ENCODE data around the gene TERB1.
"Not testable (repeated sequence)": the region's sequence is repeated elsewhere in the genome, so short reads cannot be mapped to it uniquely, and the experiment has no call there.

The TERB1 gene

DNA sequence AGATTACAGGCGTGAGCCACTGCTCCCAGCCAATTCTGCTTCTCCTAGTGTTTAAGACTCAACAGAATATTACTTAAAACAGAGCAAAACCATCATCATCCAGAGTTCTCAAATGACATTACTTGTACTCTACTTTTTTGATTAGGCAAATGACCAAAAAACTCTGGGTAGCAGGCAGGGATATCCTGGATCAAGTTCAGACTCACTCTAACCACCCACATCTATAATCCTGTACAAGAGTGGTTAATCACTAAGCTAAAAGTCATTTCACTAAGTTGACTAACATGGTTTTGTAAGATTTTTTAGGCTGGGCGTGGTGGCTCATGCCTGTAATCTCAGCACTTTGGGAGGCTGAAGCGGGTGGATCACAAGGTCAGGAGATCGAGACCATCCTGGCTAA, 22.6 kb upstream of the TERB1 start:
- DNase-seq, result no peak

DNA sequence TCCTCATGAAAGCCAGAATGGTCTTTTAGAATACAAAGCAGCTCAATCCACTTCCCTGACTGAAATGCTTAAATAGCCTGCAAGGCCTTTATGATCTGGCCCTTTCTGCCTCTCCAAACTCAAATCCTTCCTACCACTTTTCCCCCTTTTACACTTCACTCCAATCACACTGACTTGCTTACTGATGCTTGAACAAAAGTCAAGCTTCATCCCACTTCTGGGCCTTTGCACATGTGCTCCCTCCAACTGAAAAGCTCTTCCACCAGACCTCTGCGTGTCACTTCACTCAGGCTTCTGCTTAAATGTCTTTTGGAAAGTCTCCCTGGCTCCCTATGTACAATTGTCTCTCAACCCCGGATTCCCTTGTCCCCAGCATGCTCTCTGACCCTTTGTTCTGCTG, 13.3 kb upstream of the TERB1 start:
- DNase-seq, result no peak

DNA sequence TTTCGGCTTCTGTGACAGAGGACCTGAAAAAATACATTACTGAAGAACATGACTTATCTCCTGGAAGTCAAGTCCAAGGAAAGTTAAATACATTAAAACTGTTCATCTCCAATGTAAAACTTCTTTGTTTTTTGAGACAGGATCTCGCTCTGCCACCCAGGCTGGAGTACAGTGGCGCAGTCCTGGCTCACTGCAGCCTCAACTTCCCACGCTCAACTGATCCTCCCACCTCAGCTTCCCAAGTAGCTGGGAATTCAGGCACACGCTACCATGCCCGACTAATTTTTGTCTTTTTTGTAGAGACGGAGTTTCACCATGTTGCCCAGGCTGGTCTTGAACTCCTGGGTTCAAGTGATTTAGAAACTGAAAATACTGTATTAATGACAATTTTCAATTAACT, 9.7 kb upstream of the TERB1 start:
- no peak for DNase-seq

DNA sequence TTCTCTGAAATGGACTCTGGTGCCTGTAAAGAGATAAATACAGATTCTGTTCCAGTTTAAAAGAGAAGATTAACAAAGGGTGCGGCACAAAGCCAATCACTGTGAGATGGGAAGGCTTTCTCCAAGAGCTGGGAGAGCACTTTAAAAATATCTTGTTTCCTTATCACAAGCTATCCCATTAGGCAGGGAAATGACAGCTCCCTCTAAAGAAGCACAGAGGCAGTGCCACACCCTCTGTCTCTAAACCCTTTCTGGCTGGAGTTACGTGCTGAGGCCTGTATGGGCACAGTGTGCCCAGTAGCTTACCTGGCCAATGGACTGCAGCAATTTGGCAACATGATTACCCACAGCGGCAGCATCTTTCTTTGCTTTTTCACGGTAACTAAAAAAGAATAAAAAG, 9.0 kb upstream of the TERB1 start:
- no peak for DNase-seq

DNA sequence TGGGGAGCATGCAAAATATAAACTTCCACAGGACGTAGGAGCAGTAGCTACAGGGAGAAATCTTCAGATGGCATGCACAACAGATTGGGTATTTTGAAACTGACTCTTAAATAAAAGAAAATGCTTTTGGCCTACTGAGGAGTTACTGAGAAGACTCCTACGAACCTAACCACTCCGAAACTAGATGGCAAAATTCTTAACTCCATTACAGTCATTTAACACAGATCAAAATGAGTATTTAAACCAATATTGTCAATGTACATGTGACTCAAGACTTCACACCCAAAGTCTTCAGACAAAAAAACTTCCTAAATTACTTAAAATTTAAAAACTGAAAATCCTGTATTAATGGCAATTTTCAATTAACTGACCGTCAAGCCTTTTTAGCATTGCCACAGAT, 8.4 kb upstream of the TERB1 start:
- no peak for DNase-seq

DNA sequence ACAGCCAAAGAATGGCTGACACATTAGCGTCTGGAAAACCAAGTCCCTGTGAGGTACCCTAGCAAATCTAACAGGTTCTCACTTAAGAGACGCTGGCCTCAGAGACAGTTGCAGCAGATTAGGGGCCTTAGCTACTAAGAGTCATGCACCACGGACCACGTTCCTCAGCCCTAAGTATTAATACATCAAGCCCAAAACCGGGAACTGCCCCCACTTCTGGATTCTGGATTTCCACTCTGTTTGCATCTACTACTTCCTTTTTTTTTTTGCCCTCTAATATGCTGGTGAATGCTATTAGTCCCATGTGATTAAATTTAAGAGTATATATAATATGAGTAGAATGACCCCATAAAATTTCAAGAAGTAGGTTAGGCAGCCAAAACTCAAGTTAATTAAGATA, 775 bp upstream of the TERB1 start:
- no peak for DNase-seq

DNA sequence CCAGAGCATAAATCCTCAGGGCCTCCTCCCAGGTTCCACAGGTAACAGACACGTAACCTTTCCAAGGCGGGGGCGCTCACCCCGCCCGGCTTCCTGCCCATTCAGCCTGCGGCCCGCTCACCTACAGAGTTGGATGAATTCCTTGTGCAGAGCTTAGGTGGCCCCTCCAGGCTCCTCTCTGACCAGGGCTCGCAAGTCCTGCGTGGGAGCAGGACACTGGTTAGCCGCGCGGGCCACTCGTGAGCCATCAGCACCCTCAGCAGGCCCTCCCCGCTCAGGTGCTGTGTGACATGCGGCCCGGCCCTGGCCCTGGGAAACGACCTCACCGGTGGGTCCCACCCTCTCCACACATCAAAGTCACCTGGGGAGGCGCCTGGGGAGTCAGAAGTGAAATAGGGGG, 528 bp downstream of the TERB1 start:
- DNase-seq, result no peak

DNA sequence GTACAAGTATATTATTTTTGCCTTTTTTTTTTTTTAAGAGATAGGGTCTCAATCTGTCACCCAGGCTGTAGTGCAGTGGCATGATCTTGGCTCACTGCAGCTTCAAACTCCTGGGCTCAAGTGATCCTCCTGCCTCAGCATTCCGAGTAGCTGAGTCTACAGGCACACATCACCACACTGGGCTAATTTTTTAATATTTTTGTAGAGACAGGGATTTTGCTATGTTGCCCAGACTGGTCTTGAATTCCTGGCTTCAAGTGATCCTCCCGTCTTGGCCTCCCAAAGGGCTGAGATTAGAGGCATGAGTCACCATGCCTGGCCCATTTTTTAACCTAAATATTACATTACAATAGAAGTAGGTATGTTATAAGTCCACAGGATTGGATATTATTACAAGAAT, 3.2 kb downstream of the TERB1 start:
- DNase-seq, result no peak

DNA sequence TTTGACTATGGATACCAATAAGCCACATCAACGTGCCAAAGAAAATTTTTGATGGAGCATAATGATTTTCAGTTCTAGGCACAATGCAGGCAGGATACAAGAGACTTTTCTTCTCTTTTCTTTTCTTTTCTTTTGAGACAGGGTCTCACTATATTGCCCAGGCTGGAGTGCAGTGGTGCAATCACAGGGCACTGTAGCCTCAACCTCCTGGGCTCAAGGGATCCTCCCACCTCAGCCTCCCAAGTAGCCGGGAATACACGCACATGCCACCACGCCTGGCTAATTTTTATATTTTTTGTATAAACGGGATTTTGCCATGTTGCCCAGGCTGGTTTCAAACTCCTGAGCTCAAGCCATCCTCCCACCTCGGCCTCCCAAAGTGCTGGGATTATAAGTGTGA, 7.4 kb downstream of the TERB1 start:
- DNase-seq, result not testable (repeated sequence)

DNA sequence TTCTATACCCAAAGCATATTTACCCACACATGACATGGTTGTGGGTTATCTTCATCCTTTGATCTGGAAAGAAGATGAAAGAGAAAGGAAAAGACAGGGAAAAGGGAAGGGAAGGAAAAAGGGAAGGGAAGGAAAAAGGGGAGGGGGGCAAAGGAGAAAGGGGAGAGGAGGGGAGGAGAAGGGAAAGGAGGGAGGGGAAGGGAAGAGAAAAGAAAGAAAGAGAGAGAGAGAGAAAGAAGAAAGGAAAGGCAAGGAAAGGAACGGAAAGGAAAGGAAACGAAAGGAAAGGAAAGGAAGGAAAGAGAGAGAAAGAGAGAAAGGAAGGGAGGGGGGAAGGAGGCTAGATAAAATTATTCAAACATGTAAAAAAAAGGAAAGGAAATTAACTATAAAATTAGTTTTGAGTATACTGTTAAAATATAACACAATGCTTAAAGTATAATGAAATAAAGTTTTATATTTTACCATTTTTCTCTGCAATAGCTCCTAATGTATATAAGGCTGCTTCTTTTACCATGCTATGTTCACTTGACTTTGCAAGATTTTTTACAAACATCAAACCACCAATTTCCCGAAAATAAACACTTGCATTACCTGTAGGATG, 11.2 kb downstream of the TERB1 start:
- DNase-seq, result no peak

DNA sequence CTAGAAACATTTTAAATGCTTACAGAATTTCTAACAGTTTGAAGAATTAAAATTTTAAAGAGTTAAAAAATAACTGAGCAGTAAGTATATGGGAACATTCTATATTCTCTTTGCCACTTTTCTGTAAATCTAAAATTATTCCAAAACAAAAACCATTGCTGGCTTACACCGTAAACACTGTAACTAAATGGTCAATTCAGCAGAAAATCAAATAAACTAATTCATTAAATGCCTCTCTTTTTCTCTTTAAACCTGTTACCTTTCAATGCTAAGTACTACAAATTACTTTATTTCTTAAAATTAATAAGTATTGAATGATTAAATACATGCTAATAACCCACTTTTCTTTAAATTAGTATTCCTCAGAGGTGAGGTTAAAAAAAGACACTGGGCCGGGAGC, 14.0 kb downstream of the TERB1 start:
- DNase-seq, result no peak

DNA sequence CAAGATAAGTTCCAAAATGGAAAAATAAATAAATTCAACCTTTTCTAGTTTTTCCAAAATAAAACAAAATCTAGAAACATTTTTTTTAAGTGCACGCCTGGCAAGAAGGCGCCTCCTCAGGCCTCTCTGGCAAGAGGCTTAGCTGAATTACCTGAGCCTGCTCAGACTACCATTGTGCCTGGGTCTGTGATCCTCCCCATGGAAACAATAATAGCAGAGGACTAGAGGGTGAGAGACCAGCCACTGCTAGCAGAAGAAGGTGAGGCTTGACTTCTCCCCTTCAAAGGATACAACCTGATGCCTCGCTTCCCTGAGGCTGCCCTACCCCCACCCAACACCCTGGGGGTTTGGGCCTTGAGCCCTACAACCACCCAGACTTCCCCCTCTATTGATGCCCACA, 14.8 kb downstream of the TERB1 start:
- no peak for DNase-seq

DNA sequence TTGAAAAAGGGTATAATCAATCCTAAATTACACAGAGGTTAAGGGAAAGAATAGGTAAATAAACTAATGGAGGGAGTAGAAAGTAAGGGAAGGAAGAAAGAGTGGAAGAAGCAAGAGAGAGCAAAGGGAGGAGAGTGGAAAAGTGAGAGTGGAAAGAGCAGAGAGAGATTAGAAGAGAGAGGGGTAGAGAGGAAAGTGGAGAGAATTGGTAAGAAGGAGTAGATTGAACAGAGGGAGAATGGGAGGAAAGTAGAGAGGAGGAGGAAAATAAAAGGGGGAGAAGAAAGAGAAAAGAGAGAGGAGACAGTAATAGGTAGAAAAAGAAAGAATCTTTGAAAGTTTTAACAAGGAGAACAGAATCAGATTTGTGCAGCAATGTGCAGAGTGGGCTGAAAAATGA, 24.9 kb downstream of the TERB1 start:
- DNase-seq, result no peak

DNA sequence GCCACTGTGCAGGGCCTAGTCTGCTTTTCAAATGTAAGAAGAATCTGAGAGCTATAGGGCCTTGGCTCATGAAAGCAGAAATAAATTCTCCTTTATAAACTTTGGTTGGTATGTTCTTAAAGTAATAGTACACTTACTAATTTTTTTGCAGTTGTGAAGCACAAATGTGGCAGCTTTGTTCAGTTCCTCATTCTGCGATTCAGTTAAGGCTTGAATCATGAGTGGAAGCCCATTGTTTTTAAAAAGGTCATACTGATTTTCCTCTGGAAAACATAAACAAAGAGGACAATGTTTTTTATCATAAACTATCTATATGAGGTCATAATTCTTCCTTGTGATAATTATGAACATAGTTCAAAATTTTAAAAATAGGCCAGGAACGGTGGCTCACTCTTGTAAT, 26.4 kb downstream of the TERB1 start:
- no peak for DNase-seq

DNA sequence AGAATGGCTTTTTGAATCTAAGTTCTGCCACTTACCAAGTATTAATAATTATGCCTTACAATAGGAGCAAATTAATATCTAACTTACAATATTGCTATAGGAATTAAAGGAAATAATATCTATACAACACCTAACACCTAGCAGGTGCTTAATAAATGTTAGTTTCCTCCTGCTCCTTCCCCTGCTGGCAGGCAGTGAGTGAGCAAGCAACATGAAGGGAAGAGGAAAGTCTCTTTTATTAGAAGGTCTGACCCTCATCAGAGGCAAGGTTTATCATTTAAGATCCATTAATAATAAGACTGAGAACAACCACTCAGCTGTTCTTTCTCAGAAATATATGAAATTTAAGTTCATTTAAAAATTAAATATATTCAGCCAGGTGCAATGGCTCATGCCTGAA, 43.3 kb downstream of the TERB1 start:
- DNase-seq, result no peak

DNA sequence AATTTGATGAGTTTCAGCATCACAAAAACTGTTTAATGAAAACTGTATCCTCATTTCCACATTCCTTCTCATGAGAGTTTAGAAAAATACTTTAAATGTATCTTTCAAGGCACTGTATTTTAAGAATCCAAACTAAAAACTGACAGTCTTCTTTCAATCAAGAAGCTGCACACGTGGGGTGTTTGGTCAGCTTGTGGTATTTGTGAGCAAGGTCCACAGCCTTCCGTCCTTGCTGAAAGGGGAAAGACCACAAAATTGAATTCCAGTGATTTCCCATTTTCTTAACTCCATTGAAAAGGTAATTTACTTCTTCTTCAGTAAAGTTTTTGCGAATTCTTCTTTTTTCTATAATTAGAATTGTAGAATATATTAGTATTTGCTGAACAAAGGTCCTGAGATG, 46.6 kb downstream of the TERB1 start:
- no peak for DNase-seq

DNA sequence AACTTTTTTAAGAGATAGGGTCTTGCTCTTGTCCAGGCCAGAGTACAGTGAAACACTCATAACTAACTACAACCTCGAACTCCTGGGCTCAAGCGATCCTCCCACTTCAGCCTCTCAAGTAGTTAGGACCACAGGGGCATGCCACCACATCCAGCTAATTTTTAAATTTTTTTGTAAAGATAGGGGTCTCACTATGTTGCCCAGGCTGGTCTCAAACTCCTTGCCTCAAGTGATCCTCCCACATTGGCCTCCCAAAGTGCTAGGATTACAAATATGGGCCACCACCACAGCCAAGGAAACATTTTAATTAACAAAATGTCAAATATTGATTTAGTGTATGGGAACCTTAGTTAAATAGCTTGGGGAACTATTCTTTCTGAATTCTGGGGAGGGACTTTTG, 47.2 kb downstream of the TERB1 start:
- no peak for DNase-seq

DNA sequence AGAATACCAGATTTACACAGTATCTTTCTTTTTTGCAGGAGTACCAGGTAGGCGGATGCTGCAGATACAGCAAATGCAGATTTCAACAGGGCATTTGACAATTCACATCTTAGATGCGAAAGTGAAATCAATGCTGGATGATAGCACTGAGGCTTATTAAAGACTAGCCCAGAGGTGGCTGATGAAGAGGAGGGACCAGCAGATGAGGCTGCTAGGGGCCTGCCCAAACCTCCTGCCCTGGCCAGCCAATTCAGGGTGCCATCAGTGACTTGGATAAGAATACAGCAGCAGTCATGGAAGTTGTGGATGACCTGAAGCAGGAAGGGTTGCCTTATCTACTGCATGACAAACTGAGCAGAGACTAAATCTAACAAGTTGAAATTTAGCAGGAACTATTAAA, 48.4 kb downstream of the TERB1 start:
- DNase-seq, result no peak

DNA sequence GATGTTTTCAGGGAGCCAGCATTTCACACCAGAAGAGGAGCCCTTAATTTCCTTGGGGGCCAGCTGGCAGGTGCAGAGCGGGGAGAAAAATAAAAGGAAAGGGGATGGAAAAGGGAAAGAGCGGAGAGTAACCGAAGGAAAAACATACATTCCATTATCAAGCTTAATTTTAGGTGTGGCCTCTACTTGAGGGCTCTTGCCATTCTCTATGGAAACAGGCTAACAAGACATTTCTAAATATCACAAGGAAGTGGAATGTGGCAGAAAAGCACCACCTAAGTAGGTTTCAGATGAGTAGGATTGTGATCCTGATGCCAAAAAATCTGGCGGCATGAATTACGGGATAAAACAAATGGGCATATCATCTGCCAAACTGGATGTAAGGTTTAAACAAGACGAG, 49.0 kb downstream of the TERB1 start:
- DNase-seq, result no peak

DNA sequence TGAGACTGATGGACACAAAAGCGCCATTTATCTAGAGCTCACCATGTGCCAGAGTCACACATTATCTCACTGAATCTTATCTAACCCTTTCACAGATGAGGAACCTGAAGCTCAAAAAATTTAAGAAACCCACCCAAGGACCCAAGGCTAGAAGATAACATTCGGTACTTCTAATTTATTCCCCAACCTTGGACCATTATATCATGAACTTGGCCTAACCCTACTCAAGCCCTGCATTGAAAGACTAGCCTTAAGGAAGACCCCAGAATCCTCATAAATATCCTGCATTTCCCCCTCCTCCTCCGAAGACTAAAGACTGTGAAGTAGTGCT, 49.4 kb downstream of the TERB1 start:
- DNase-seq, result no peak

DNA sequence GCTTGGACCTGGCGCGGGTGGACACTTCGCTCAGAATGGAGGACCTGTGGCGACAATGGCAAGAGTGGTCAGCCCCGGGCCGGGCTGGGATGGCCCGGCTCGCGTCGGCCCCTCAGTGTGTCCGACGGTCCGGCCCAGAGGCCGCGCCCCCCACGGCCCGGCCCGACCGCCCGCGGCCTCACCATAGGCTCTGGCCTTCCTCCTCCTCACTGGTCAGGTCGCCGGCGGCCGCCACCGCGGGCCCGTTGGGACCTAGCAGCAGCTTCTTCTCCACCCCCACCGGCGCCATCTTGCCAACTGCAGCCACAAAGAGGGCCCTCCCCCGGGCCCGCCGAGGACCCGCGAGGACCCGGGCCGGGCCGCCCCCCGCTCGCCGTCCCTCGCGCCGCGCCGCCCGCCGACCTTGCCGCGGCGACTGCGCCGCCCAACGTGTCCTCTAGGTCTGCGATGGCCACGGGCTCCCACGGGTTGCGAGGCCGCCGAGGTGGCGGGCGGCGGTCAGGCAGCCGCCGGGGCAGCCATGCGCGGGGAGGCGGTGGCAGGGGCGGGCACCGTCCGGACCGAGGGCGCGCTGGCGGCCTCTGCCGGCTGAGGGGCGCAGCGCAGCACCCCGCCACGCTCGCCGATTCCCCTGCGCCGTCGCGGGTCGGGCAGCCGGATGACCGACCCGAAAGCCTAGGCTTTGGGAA, 49.9 kb downstream of the TERB1 start, which contains the start of gene DYNC1LI2:
DYNC1LI2 (minus strand) TSS at position 307 of the 689 bp plus-strand sequence; CDS start at position 289, 18 bp downstream.
- peak; percentile 85 to 90 for DNase-seq

DNA sequence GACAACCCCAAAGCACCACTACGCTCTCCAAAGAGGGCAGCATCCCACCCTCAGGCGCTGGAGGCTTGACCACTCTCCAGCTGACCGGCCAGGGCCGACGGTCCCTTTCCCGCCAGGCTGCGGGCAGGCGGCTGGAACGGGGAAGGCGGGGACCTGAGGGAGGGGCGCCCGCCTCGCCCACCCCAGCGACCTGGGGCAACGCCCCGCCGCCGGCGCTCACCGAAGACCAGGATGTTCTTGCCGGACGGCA, 50.4 kb downstream of the TERB1 start:
- DNase-seq, result peak in 1 of 2 experiments; percentile 34

DNA sequence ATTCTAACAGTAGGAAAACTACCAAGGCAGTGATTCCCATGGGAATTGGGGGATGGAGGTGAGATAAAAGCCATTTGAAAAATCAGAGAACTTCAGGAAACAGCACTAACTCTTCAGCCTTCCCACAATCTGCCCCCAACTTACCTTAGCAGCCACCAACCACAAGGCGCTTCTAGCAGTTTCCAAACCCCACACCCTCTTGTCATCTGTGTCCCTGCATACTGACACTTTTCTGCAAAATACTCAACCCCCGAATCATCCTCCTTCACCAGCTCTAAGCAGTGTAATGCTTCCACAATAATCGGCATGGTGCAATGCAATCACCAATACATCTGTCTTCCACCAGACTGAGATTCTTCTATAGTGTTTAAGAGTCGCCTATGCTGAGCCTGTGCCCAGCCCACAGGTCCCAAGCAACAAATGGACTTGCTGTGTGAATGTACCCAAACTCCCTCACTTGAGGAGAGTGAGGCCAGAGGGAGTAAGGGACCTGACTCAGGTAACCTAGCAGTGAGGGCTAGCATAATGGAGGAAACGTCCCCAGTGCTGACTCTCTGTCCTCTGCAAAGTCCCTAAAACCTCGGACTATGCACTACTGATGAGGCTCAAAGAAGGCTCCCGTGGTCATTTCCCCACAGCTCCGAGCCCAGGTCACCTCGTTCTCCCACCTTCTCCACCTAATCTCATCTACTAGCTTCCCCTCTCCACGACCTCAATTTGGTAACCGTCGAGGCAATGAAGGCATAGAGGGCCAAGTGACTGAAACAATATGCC, 50.9 kb downstream of the TERB1 start:
- peak; percentile 27 to 32 for DNase-seq

DNA sequence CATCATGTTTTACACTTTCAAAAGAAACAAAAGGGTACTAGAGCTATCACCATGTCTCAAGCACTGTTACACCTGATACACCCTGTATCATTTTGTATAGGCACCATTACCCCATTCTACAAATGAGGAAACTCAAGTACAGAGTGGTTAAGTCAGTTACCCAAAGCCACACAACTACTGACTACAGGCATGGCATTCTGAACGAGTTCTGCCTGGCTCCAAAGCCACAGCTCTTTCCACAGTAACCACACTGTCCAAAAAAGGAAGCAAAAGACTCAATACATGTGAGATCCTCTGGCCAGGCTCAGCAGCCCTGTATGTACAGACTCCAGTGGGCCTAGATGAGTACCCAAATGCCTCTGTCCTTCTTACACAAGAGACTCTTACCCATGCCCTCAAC, 54.7 kb downstream of the TERB1 start:
- no peak for DNase-seq

DNA sequence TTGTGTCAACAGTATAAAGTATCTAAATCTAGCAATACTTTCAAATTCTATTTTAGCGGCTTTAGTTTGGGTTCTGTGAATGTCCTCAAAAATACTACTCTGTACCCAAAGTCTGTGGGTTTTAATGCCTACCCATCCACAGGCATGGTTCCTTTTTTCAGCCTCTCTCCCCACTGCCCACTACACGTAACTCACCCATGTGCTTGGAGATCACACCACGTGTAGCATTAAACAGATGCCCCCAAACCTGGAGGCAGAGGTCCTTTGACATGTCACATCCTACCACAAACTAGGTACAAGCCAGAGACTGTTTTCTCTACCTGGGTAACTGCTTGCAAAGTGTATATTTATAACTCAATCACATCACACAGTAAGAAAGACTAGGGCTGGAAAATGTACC, 55.3 kb downstream of the TERB1 start:
- no peak for DNase-seq
